ENCODE data around the gene AHI1. TPM values are rescaled to one million over a fixed set of nuclear protein-coding genes. Genes with fewer than 3 reads are reported as not detected.

The AHI1 gene
- total RNA-seq, 1 donor from 2014 or later: 14.2 TPM

GRCh38 chr6:135304883-135305282 is 192.7 kb downstream of the AHI1 start:
- H3K9me3 ChIP-seq (ENCODE audit: insufficient read depth, low read depth, low read length): no peaks in the 10 kb centered on the region
- H3K27ac ChIP-seq (ENCODE audit: low read depth, low read length): no peak overlapping the region
- Mint-ChIP-seq H3K4me3 (ENCODE audit: unreplicated experiment) (no peak overlapping the region), H3K36me3 (ENCODE audit: low read depth, unreplicated experiment) (no peaks in the 10 kb centered on the region), H3K27me3 (ENCODE audit: low read depth, unreplicated experiment) (no peaks in the 10 kb centered on the region), H3K9me3 (ENCODE audit: unreplicated experiment) (no peaks in the 10 kb centered on the region), H3K4me1 (ENCODE audit: low read depth, unreplicated experiment) (peaks cover 3% of the 10 kb centered on the region), H3K27ac (ENCODE audit: unreplicated experiment) (no peak overlapping the region)
- H3K4me2 ChIP-seq (ENCODE audit: low read length): no peak overlapping the region
- H3K27me3 ChIP-seq (ENCODE audit: insufficient read depth, low read length): no peaks in the 10 kb centered on the region
- H3K9ac ChIP-seq (ENCODE audit: low read length): no peak overlapping the region
- FAIRE-seq (no peak), DNase-seq (ENCODE audit: low read depth) (no peak)
- H3K4me1 ChIP-seq (ENCODE audit: insufficient read depth, low read length): peaks cover 3% of the 10 kb centered on the region
- no peak overlapping the region for H3K4me3 ChIP-seq (ENCODE audit: insufficient read depth, low read depth, low read length)
- H3K36me3 ChIP-seq (ENCODE audit: insufficient read depth, low read length): no peaks in the 10 kb centered on the region
- no peaks in the 10 kb centered on the region for H4K20me1 ChIP-seq (ENCODE audit: insufficient read depth, low read length)
- no peak for TF ChIP-seq CTCF (IDR thresholded peaks at IDR 0.05; ENCODE audit: insufficient read depth, low read depth, low read length)
- TF ChIP-seq EZH2 (IDR thresholded peaks at IDR 0.05; ENCODE audit: insufficient read depth, low read length): no peak
- no peaks in the 10 kb centered on the region for H3K79me2 ChIP-seq (ENCODE audit: insufficient read depth, low read length)
- no peak overlapping the region for H2AFZ ChIP-seq (ENCODE audit: low read depth, low read length)

- H3K4me1 Mint-ChIP-seq (ENCODE audit: low read depth, unreplicated experiment): peaks cover 15% of the 10 kb centered on the region
- H3K4me2 ChIP-seq (ENCODE audit: low read length): no peak overlapping the region
- no peak overlapping the region for H3K27ac Mint-ChIP-seq (ENCODE audit: unreplicated experiment)
- H3K27ac ChIP-seq (ENCODE audit: low read depth, low read length): no peak overlapping the region
- H3K9me3 ChIP-seq (ENCODE audit: insufficient read depth, low read depth, low read length): no peaks in the 10 kb centered on the region
- no peaks in the 10 kb centered on the region for H3K79me2 ChIP-seq (ENCODE audit: insufficient read depth, low read length)
- H3K4me1 ChIP-seq (ENCODE audit: insufficient read depth, low read length): peaks cover 8% of the 10 kb centered on the region
- H3K27me3 Mint-ChIP-seq (ENCODE audit: low read depth, unreplicated experiment): no peaks in the 10 kb centered on the region
- TF ChIP-seq EZH2 (IDR thresholded peaks at IDR 0.05; ENCODE audit: insufficient read depth, low read length) (no peak), CTCF (IDR thresholded peaks at IDR 0.05; ENCODE audit: insufficient read depth, low read depth, low read length) (no peak)
- no peaks in the 10 kb centered on the region for H4K20me1 ChIP-seq (ENCODE audit: insufficient read depth, low read length)
- DNase-seq (ENCODE audit: low read depth) (no peak), FAIRE-seq (no peak)
- H3K9me3 Mint-ChIP-seq (ENCODE audit: unreplicated experiment): no peaks in the 10 kb centered on the region
- H3K4me3 Mint-ChIP-seq (ENCODE audit: unreplicated experiment): no peak overlapping the region
- no peak overlapping the region for H2AFZ ChIP-seq (ENCODE audit: low read depth, low read length)
- H3K27me3 ChIP-seq (ENCODE audit: insufficient read depth, low read length): no peaks in the 10 kb centered on the region
- H3K36me3 Mint-ChIP-seq (ENCODE audit: low read depth, unreplicated experiment): no peaks in the 10 kb centered on the region
- no peak overlapping the region for H3K4me3 ChIP-seq (ENCODE audit: insufficient read depth, low read depth, low read length)
- no peaks in the 10 kb centered on the region for H3K36me3 ChIP-seq (ENCODE audit: insufficient read depth, low read length)
- H3K9ac ChIP-seq (ENCODE audit: low read length): no peak overlapping the region
Observed at GRCh38 chr6:135301304-135301703, 196.2 kb downstream of the AHI1 start.

GRCh38 chr6:135300576-135300975 is 197.0 kb downstream of the AHI1 start:
- TF ChIP-seq CTCF (IDR thresholded peaks at IDR 0.05; ENCODE audit: insufficient read depth, low read depth, low read length) (no peak), EZH2 (IDR thresholded peaks at IDR 0.05; ENCODE audit: insufficient read depth, low read length) (no peak)
- Histone ChIP-seq H4K20me1 (ENCODE audit: insufficient read depth, low read length) (no peaks in the 10 kb centered on the region), H3K4me3 (ENCODE audit: insufficient read depth, low read depth, low read length) (no peak overlapping the region), H3K27ac (ENCODE audit: low read depth, low read length) (peak overlapping the region; percentile 54), H3K27me3 (ENCODE audit: insufficient read depth, low read length) (no peaks in the 10 kb centered on the region), H2AFZ (ENCODE audit: low read depth, low read length) (no peak overlapping the region), H3K9ac (ENCODE audit: low read length) (no peak overlapping the region), H3K4me1 (ENCODE audit: insufficient read depth, low read length) (peaks cover 8% of the 10 kb centered on the region), H3K79me2 (ENCODE audit: insufficient read depth, low read length) (no peaks in the 10 kb centered on the region), H3K9me3 (ENCODE audit: insufficient read depth, low read depth, low read length) (no peaks in the 10 kb centered on the region), H3K36me3 (ENCODE audit: insufficient read depth, low read length) (no peaks in the 10 kb centered on the region), H3K4me2 (ENCODE audit: low read length) (peak overlapping the region; percentile 28)
- H3K27me3 Mint-ChIP-seq (ENCODE audit: low read depth, unreplicated experiment): no peaks in the 10 kb centered on the region
- DNase-seq (ENCODE audit: low read depth) (peak; percentile 29), FAIRE-seq (no peak)
- H3K27ac Mint-ChIP-seq (ENCODE audit: unreplicated experiment): no peak overlapping the region
- H3K4me3 Mint-ChIP-seq (ENCODE audit: unreplicated experiment): no peak overlapping the region
- peaks cover 15% of the 10 kb centered on the region for H3K4me1 Mint-ChIP-seq (ENCODE audit: low read depth, unreplicated experiment)
- H3K9me3 Mint-ChIP-seq (ENCODE audit: unreplicated experiment): no peaks in the 10 kb centered on the region
- H3K36me3 Mint-ChIP-seq (ENCODE audit: low read depth, unreplicated experiment): no peaks in the 10 kb centered on the region

All from astrocyte (in vitro differentiated cells and primary cell).